CD14-positive monocyte (primary cell): ENCODE results near the gene DENND2C. TPM values are rescaled to one million over a fixed set of nuclear protein-coding genes. Genes with fewer than 3 reads are reported as not detected.

Source experiments
- DNase-seq, 3 donors: peaks; one replicate each; pipeline ENCODE4 v3.0.0-alpha.2; 2011 to 2022
- H2AFZ ChIP-seq: 2 replicates; pipeline ENCODE4 v1.6.0; 2012; ENCODE audit warnings: mild to moderate bottlenecking, low read depth, low read length, inconsistent platforms; ENCODE audit not compliant: insufficient read depth, poor library complexity, severe bottlenecking
- H3K27ac ChIP-seq, 2 donors: 1 replicate in 1 of 2; 2 replicates in 1 of 2; pipeline ENCODE4 v1.5.1; 2012 to 2013; ENCODE audit warnings: low read length in 2 of 2, control low read depth in 1 of 2, inconsistent platforms in 1 of 2, low read depth in 1 of 2, mild to moderate bottlenecking in 1 of 2
- H3K27me3 ChIP-seq, 2 donors: one replicate each; pipeline versions ENCODE4 v1.6.0 to v1.6.1; 2011 to 2013; ENCODE audit warnings: low read length in 2 of 2; ENCODE audit not compliant: control insufficient read depth in 2 of 2, insufficient read depth in 2 of 2
- H3K36me3 ChIP-seq, 2 donors: replicated peaks in 1 of 2; 1 replicate in 1 of 2; 2 replicates in 1 of 2; pipeline versions ENCODE4 v1.5.1 to v1.6.1; 2012 to 2013; ENCODE audit warnings: low read length in 2 of 2, control low read depth in 1 of 2, inconsistent platforms in 1 of 2, mild to moderate bottlenecking in 1 of 2; ENCODE audit not compliant: insufficient read depth in 2 of 2, control insufficient read depth in 1 of 2
- H3K4me1 ChIP-seq, 2 donors: 1 replicate in 1 of 2; 2 replicates in 1 of 2; pipeline versions ENCODE4 v1.5.1 to v1.6.1; 2012 to 2013; ENCODE audit warnings: low read length in 2 of 2, control low read depth in 1 of 2, inconsistent platforms in 1 of 2, mild to moderate bottlenecking in 1 of 2, moderate library complexity in 1 of 2; ENCODE audit not compliant: insufficient read depth in 2 of 2, control insufficient read depth in 1 of 2
- H3K4me2 ChIP-seq: replicated peaks from 2 replicates; pipeline ENCODE3; 2012; ENCODE audit warnings: low read length, moderate library complexity, mild to moderate bottlenecking; ENCODE audit not compliant: poor library complexity, severe bottlenecking; ENCODE audit errors: extremely low read depth
- H3K4me3 ChIP-seq, 3 experiments: fragments of 200-600 bp in 1 of 3; sonication (generic) in 1 of 3; replicated peaks in 1 of 3; 1 replicate in 2 of 3; 2 replicates in 1 of 3; pipeline ENCODE4 v1.5.1; 2011 to 2013; ENCODE audit warnings: low read length in 3 of 3, mild to moderate bottlenecking in 3 of 3, control low read depth in 2 of 3, low read depth in 2 of 3, inconsistent platforms in 1 of 3, moderate library complexity in 1 of 3
- H3K79me2 ChIP-seq: 2 replicates; pipeline ENCODE4 v1.6.0; 2012; ENCODE audit warnings: mild to moderate bottlenecking, control low read depth, inconsistent platforms, low read length, moderate library complexity; ENCODE audit not compliant: insufficient read depth
- H3K9ac ChIP-seq: 2 replicates; pipeline ENCODE4 v1.6.0; 2017; ENCODE audit warnings: low read length, mild to moderate bottlenecking; ENCODE audit not compliant: insufficient read depth, poor library complexity, severe bottlenecking
- H3K9me3 ChIP-seq, 2 donors: replicated peaks in 1 of 2; 1 replicate in 1 of 2; 2 replicates in 1 of 2; pipeline versions ENCODE4 v1.5.1 to v1.6.1; 2012 to 2013; ENCODE audit warnings: low read length in 2 of 2, control low read depth in 1 of 2; ENCODE audit not compliant: control insufficient read depth in 1 of 2, insufficient read depth in 1 of 2
- H4K20me1 ChIP-seq: 2 replicates; pipeline ENCODE4 v1.6.0; 2012; ENCODE audit warnings: mild to moderate bottlenecking, low read length, control low read depth, moderate library complexity; ENCODE audit not compliant: insufficient read depth
- H3K27ac Mint-ChIP-seq, 7 donors: one replicate each; pipeline ENCODE4 v1.8.0; 2020; ENCODE audit warnings: mild to moderate bottlenecking in 7 of 7, mixed read lengths in 7 of 7, moderate library complexity in 6 of 7, inconsistent platforms in 2 of 7
- H3K27me3 Mint-ChIP-seq, 3 donors: one replicate each; pipeline ENCODE4 v1.8.0; 2021 to 2022; ENCODE audit warnings: low read depth in 3 of 3, mild to moderate bottlenecking in 3 of 3, mixed read lengths in 3 of 3, moderate library complexity in 3 of 3, inconsistent platforms in 1 of 3
- H3K36me3 Mint-ChIP-seq, 2 donors: one replicate each; pipeline ENCODE4 v1.8.0; 2020; ENCODE audit warnings: mixed read lengths in 2 of 2, inconsistent platforms in 1 of 2, mild to moderate bottlenecking in 1 of 2
- H3K4me1 Mint-ChIP-seq: one replicate; pipeline ENCODE4 v1.8.0; 2020; ENCODE audit warnings: mild to moderate bottlenecking, mixed read lengths
- H3K4me3 Mint-ChIP-seq, 2 donors: one replicate each; pipeline ENCODE4 v1.8.0; 2020; ENCODE audit warnings: mild to moderate bottlenecking in 2 of 2, mixed read lengths in 2 of 2, moderate library complexity in 1 of 2
- H3K9me3 Mint-ChIP-seq, 7 donors: one replicate each; pipeline ENCODE4 v1.8.0; 2020 to 2022; ENCODE audit warnings: mixed read lengths in 7 of 7, mild to moderate bottlenecking in 6 of 7, moderate library complexity in 6 of 7, inconsistent platforms in 2 of 7
- WGBS: methylation state at CpG from one replicate; pipeline ENCODE4 v1.1.5; 2013; ENCODE audit warnings: missing lambda C conversion rate; ENCODE audit not compliant: insufficient coverage; 5-methylcytosine and 5-hydroxymethylcytosine counted together
- intact Hi-C, 2 donors: fragments of 100-400 bp; cut with micrococcal nuclease; formaldehyde crosslinking; loops; one replicate each; pipeline versions ENCODE4 v1.15.0 to v1.15.1; 2023
- polyA plus RNA-seq, 3 donors: library from polyadenylated mRNA; depleted of rRNA in 1 of 3; unstranded in 2 of 3; stranded (reverse) in 1 of 3; fragments of 300-500 nt in 2 of 3; fragments of >200 nt in 1 of 3; fragmentation: Illumina TruSeq in 2 of 3; gene quantifications; 1 replicate in 2 of 3; 2 replicates in 1 of 3; pipeline ENCODE4 v1.2.3, GENCODE V29; 2012 to 2021
- TF ChIP-seq, protein P1 (sequence below): fragments of 200-600 bp; IDR thresholded peaks from one replicate; pipeline ENCODE4 v1.8.0; 2022; ENCODE audit warnings: antibody characterized with exemption, mild to moderate bottlenecking

The DENND2C gene
- polyA plus RNA-seq, 3 donors = 0.03 to 0.07 (median 0.06) TPM

DNA sequence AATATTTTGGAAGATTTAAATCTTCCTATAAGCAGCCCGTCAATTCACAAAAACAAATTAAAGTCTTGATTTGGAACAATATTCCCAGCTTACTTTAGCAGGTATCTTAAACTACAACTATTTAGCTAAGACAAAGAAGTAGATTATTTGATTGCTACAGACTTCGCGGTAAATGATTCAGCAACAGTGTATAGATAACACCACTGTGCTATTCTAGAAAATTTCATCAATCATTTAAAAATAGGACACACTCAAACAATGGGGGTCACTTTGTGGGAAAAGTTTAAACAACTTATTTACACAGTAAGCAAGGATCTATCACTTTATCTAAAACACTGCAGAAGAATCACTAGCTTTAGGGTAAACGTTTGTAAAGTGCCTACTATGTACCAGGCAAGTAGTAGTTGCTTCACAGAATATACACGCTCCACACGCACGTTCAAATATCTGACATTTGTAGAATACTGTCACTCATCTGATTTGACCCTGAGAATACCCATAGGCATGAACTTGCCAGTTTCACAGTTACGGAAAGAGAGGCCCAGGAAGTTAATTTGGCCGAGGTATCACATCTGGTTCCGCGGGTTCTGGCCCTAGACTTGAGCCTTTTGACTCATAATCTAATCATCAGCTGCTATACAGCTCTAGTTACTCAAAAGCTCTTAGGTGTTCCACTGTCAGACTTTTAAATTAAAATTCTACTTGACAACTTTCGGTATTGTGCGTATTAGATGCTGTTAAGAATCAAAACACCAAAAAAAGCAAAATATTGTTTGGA is 876 bp downstream of the DENND2C start:
- H3K27ac Mint-ChIP-seq = peak overlapping the region in 1 of 7 donors; percentile 52
- H3K27ac ChIP-seq = no peak overlapping the region

GRCh38 chr1:114668373-114668772 is 1.5 kb downstream of the DENND2C start:
- peaks cover 4 to 27% of the 10 kb centered on the region in 2 donors for H3K27me3 ChIP-seq
- no peaks in the 10 kb centered on the region for H3K9me3 ChIP-seq
- no peaks in the 10 kb centered on the region for H3K36me3 ChIP-seq
- Mint-ChIP-seq H3K36me3 (peaks cover 0 to 2% of the 10 kb centered on the region in 2 donors), H3K4me1 (peaks cover 13% of the 10 kb centered on the region), H3K4me3 (peak overlapping the region in 1 of 2 donors; percentile 43), H3K27ac (no peak overlapping the region), H3K9me3 (peaks cover 0 to 6% (median 0%) of the 10 kb centered on the region in 7 donors), H3K27me3 (peaks cover 22 to 41% (median 29%) of the 10 kb centered on the region in 3 donors)
- TF ChIP-seq, protein P1, sequence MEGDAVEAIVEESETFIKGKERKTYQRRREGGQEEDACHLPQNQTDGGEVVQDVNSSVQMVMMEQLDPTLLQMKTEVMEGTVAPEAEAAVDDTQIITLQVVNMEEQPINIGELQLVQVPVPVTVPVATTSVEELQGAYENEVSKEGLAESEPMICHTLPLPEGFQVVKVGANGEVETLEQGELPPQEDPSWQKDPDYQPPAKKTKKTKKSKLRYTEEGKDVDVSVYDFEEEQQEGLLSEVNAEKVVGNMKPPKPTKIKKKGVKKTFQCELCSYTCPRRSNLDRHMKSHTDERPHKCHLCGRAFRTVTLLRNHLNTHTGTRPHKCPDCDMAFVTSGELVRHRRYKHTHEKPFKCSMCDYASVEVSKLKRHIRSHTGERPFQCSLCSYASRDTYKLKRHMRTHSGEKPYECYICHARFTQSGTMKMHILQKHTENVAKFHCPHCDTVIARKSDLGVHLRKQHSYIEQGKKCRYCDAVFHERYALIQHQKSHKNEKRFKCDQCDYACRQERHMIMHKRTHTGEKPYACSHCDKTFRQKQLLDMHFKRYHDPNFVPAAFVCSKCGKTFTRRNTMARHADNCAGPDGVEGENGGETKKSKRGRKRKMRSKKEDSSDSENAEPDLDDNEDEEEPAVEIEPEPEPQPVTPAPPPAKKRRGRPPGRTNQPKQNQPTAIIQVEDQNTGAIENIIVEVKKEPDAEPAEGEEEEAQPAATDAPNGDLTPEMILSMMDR = no peak
- H3K27ac ChIP-seq = no peak overlapping the region
- no peak for DNase-seq
- 33% methylated on average over 1 of the region's 4 CpGs for WGBS
- H3K4me3 ChIP-seq = no peak overlapping the region
- H4K20me1 ChIP-seq = no peaks in the 10 kb centered on the region
- no peak overlapping the region for H3K4me2 ChIP-seq
- no peak overlapping the region for H3K9ac ChIP-seq
- intact Hi-C loops = loop anchor here in 1 of 2 donors (10.0 kb wide), 1 partner anchor 84 kb away; the partner anchor contains the start of gene BCAS2
- peaks cover 10 to 14% of the 10 kb centered on the region in 2 donors for H3K4me1 ChIP-seq
- no peak overlapping the region for H2AFZ ChIP-seq
- no peaks in the 10 kb centered on the region for H3K79me2 ChIP-seq

More for the DNA sequence above, 876 bp downstream of the DENND2C start:
- Histone ChIP-seq H3K9ac (peak overlapping the region; percentile 62), H3K4me2 (peak overlapping the region; percentile 84), H3K79me2 (no peaks in the 10 kb centered on the region), H3K27me3 (peaks cover 4 to 27% of the 10 kb centered on the region in 2 donors), H3K36me3 (no peaks in the 10 kb centered on the region), H2AFZ (peak overlapping the region; percentile 99), H3K4me1 (peaks cover 10 to 14% of the 10 kb centered on the region in 2 donors), H3K4me3 (peak overlapping the region; percentile 44 to 84 (median 57)), H4K20me1 (no peaks in the 10 kb centered on the region), H3K9me3 (no peaks in the 10 kb centered on the region)
- intact Hi-C loops = loop anchor here in 1 of 2 donors (10.0 kb wide), 1 partner anchor 84 kb away; the partner anchor contains the start of gene BCAS2
- Mint-ChIP-seq H3K36me3 (peaks cover 0 to 2% of the 10 kb centered on the region in 2 donors), H3K9me3 (peaks cover 0 to 4% (median 0%) of the 10 kb centered on the region in 7 donors), H3K27me3 (peaks cover 22 to 41% (median 31%) of the 10 kb centered on the region in 3 donors), H3K4me3 (peak overlapping the region; percentile 88 to 93), H3K4me1 (peaks cover 13% of the 10 kb centered on the region)
- TF ChIP-seq, protein P1 = no peak
- 0% methylated on average over 2 of the region's 13 CpGs for WGBS
- DNase-seq = no peak
